H9 (cell line): ENCODE data around the gene CTNNB1. TPM values are rescaled to one million over a fixed set of nuclear protein-coding genes. Genes with fewer than 3 reads are reported as not detected.

Experiments
- DNase-seq: peaks from one replicate; pipeline ENCODE4 v3.0.0-alpha.2; 2017
- H2AFZ ChIP-seq: one replicate; pipeline ENCODE4 v1.6.1; 2013; ENCODE audit warnings: mild to moderate bottlenecking, low read length, control low read depth, moderate library complexity
- H2AK5ac ChIP-seq: 2 replicates; pipeline ENCODE4 v1.6.1; 2013; ENCODE audit warnings: low read length, control low read depth, mixed read lengths; ENCODE audit not compliant: insufficient read length
- H2BK120ac ChIP-seq: one replicate; pipeline ENCODE4 v1.6.1; 2013; ENCODE audit warnings: low read depth, mild to moderate bottlenecking, low read length, control low read depth, inconsistent platforms; ENCODE audit not compliant: poor library complexity, severe bottlenecking
- H2BK12ac ChIP-seq: 2 replicates; pipeline ENCODE4 v1.6.1; 2013; ENCODE audit warnings: low read length, control low read depth, mixed read lengths, low read depth; ENCODE audit not compliant: insufficient read length
- H2BK15ac ChIP-seq: 2 replicates; pipeline ENCODE4 v1.6.1; 2013; ENCODE audit warnings: low read depth, low read length, control low read depth
- H2BK20ac ChIP-seq: one replicate; pipeline ENCODE4 v1.6.1; 2013; ENCODE audit warnings: low read depth, mild to moderate bottlenecking, low read length, control low read depth, inconsistent platforms; ENCODE audit not compliant: poor library complexity, severe bottlenecking
- H2BK5ac ChIP-seq: 2 replicates; pipeline ENCODE4 v1.6.1; 2013; ENCODE audit warnings: low read length, control low read depth, mixed read lengths; ENCODE audit not compliant: insufficient read length
- H3K14ac ChIP-seq: 2 replicates; pipeline ENCODE4 v1.6.1; 2013; ENCODE audit warnings: low read length, control low read depth; ENCODE audit not compliant: insufficient read depth
- H3K18ac ChIP-seq: 2 replicates; pipeline ENCODE4 v1.6.1; 2013; ENCODE audit warnings: low read depth, mild to moderate bottlenecking, mixed read lengths, low read length, control low read depth; ENCODE audit not compliant: insufficient read length
- H3K23ac ChIP-seq: 2 replicates; pipeline ENCODE4 v1.6.1; 2013; ENCODE audit warnings: low read length, control low read depth, mixed read lengths, low read depth; ENCODE audit not compliant: insufficient read length
- H3K23me2 ChIP-seq: 2 replicates; pipeline ENCODE4 v1.6.1; 2013; ENCODE audit warnings: low read depth, mild to moderate bottlenecking, mixed read lengths, low read length, control low read depth; ENCODE audit not compliant: insufficient read length, poor library complexity, severe bottlenecking
- H3K27ac ChIP-seq: 2 replicates; pipeline ENCODE4 v1.5.1; 2013; ENCODE audit warnings: low read length, control low read depth, mixed read lengths, low read depth; ENCODE audit not compliant: insufficient read length
- H3K27me3 ChIP-seq: 2 replicates; pipeline ENCODE4 v1.6.1; 2013; ENCODE audit warnings: low read length, control low read depth, inconsistent platforms; ENCODE audit not compliant: insufficient read depth
- H3K4ac ChIP-seq: 2 replicates; pipeline ENCODE4 v1.6.1; 2013; ENCODE audit warnings: low read depth, mild to moderate bottlenecking, control low read depth, inconsistent platforms, low read length, moderate library complexity
- H3K4me1 ChIP-seq: 2 replicates; pipeline ENCODE4 v1.6.1; 2013; ENCODE audit warnings: low read length, control low read depth, inconsistent platforms; ENCODE audit not compliant: insufficient read depth
- H3K4me2 ChIP-seq: 2 replicates; pipeline ENCODE4 v1.6.1; 2013; ENCODE audit warnings: low read length, control low read depth, mixed read lengths; ENCODE audit not compliant: insufficient read length, insufficient read depth
- H3K56ac ChIP-seq: 2 replicates; pipeline ENCODE4 v1.6.1; 2013; ENCODE audit warnings: low read depth, mild to moderate bottlenecking, mixed read lengths, low read length, control low read depth; ENCODE audit not compliant: insufficient read length
- H3K79me1 ChIP-seq: 2 replicates; pipeline ENCODE4 v1.6.1; 2013; ENCODE audit warnings: low read depth, mild to moderate bottlenecking, moderate library complexity, low read length, control low read depth, inconsistent platforms; ENCODE audit not compliant: insufficient read depth, poor library complexity, severe bottlenecking
- H3K79me2 ChIP-seq: 2 replicates; pipeline ENCODE4 v1.6.1; 2013; ENCODE audit warnings: low read length, control low read depth, inconsistent platforms; ENCODE audit not compliant: insufficient read depth
- H3K9ac ChIP-seq: 2 replicates; pipeline ENCODE4 v1.6.1; 2013; ENCODE audit warnings: low read length, control low read depth, mixed read lengths; ENCODE audit not compliant: insufficient read length; ENCODE audit errors: extremely low read depth
- H3K9me3 ChIP-seq: one replicate; pipeline ENCODE4 v1.6.1; 2013; ENCODE audit warnings: low read depth, low read length, inconsistent platforms; ENCODE audit not compliant: control insufficient read depth
- H3T11ph ChIP-seq: one replicate; pipeline ENCODE4 v1.6.1; 2013; ENCODE audit warnings: mild to moderate bottlenecking, low read length, control low read depth, inconsistent platforms
- H4K20me1 ChIP-seq: one replicate; pipeline ENCODE4 v1.6.1; 2013; ENCODE audit not compliant: control insufficient read depth, insufficient read length, insufficient read depth
- H4K5ac ChIP-seq: 2 replicates; pipeline ENCODE4 v1.6.1; 2013; ENCODE audit warnings: low read depth, mild to moderate bottlenecking, mixed read lengths, low read length, control low read depth; ENCODE audit not compliant: insufficient read length
- H4K8ac ChIP-seq: replicated peaks from 2 replicates; pipeline ENCODE4 v1.6.1; 2013; ENCODE audit warnings: low read length, control low read depth, mixed read lengths, low read depth; ENCODE audit not compliant: insufficient read length
- H4K91ac ChIP-seq: 2 replicates; pipeline ENCODE4 v1.6.1; 2013; ENCODE audit warnings: low read depth, mild to moderate bottlenecking, moderate library complexity, mixed read lengths, low read length, control low read depth; ENCODE audit not compliant: insufficient read length
- H3K27ac Mint-ChIP-seq, 3 experiments: 2 replicates in 2 of 3; 3 replicates in 1 of 3; pipeline ENCODE4 v1.8.0; 2020 to 2021; ENCODE audit warnings: mixed read lengths in 3 of 3, mild to moderate bottlenecking in 1 of 3, moderate library complexity in 1 of 3
- H3K27me3 Mint-ChIP-seq: 2 replicates; pipeline ENCODE4 v1.8.0; 2021; ENCODE audit warnings: low read depth, mild to moderate bottlenecking, moderate library complexity, mixed read lengths
- H3K36me3 Mint-ChIP-seq, 3 experiments: 2 replicates in 2 of 3; 3 replicates in 1 of 3; pipeline ENCODE4 v1.8.0; 2020 to 2021; ENCODE audit warnings: low read depth in 3 of 3, mixed read lengths in 3 of 3; ENCODE audit not compliant: insufficient read depth in 1 of 3
- H3K4me1 Mint-ChIP-seq, 2 experiments: 2 replicates each; pipeline ENCODE4 v1.8.0; 2020; ENCODE audit warnings: mixed read lengths in 2 of 2
- H3K4me3 Mint-ChIP-seq, 2 experiments: 2 replicates in 1 of 2; 3 replicates in 1 of 2; pipeline ENCODE4 v1.8.0; 2020 to 2021; ENCODE audit warnings: mild to moderate bottlenecking in 2 of 2, mixed read lengths in 2 of 2, moderate library complexity in 1 of 2
- H3K9me3 Mint-ChIP-seq, 2 experiments: 2 replicates in 1 of 2; 3 replicates in 1 of 2; pipeline ENCODE4 v1.8.0; 2020; ENCODE audit warnings: mild to moderate bottlenecking in 2 of 2, mixed read lengths in 2 of 2, moderate library complexity in 1 of 2
- WGBS: extraction: QIAGEN DNeasy Blood & Tissue Kit; methylation state at CpG from one replicate; pipeline ENCODE4 v1.1.7; 2013; ENCODE audit warnings: missing lambda C conversion rate, low lambda C conversion rate, mixed read lengths; ENCODE audit not compliant: insufficient read length; ENCODE audit errors: extremely low coverage; 5-methylcytosine and 5-hydroxymethylcytosine counted together
- total RNA-seq: library from RNA; stranded (reverse); gene quantifications from 2 replicates; pipeline ENCODE4 v1.2.1, GENCODE V29; 2021
- TF ChIP-seq, protein P1 (sequence below): fragments of 200-600 bp; sonication (generic); conservative IDR thresholded peaks from 3 replicates; pipeline ENCODE4 v1.8.0; 2021; ENCODE audit warnings: antibody characterized with exemption, mild to moderate bottlenecking

Gene CTNNB1
- total RNA-seq, 1 experiment from 2014 or later, result 500 TPM

DNA sequence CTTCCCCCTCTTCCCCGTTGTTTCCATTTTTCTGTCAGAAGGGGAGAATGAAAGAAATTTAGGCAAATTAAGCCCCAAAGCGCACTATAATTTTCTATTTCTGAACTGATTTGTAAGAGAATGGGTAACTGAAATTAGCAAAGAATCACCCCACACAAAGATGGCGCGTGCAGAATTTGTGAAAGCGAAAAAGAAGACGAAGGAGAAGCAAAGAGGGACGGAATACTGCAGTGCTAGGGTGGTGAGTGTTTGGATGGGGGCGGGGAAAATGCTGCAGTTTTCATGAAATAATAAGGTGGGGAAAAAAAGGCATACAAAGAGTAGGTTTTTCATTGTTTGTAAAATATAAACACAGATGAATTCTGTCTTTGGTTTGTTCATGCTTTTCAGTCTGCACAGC, 4.6 kb upstream of the CTNNB1 start:
- Histone ChIP-seq H2BK15ac (no peak overlapping the region), H4K8ac (no peak overlapping the region), H2BK120ac (no peak overlapping the region), H3K4me1 (peaks cover 3% of the 10 kb centered on the region; the same call in 1 of the 2 replicates), H3K56ac (no peak overlapping the region), H3K27me3 (no peaks in the 10 kb centered on the region), H4K5ac (no peak overlapping the region), H2AFZ (no peak overlapping the region), H3K23me2 (peaks cover 9% of the 10 kb centered on the region), H3K23ac (no peak overlapping the region), H3K27ac (no peak overlapping the region), H3K18ac (no peak overlapping the region), H2AK5ac (no peak overlapping the region), H3K4ac (no peak overlapping the region), H3K14ac (no peak overlapping the region), H3K4me2 (no peak overlapping the region), H2BK12ac (no peak overlapping the region), H2BK20ac (no peak overlapping the region), H3K9me3 (no peaks in the 10 kb centered on the region), H3K79me1 (no peaks in the 10 kb centered on the region), H4K91ac (no peak overlapping the region), H3T11ph (no peak overlapping the region), H2BK5ac (no peak overlapping the region), H3K79me2 (no peaks in the 10 kb centered on the region), H4K20me1 (no peaks in the 10 kb centered on the region), H3K9ac (no peak overlapping the region)
- no peaks in the 10 kb centered on the region for H3K9me3 Mint-ChIP-seq
- H3K27ac Mint-ChIP-seq, result no peak overlapping the region
- no peaks in the 10 kb centered on the region for H3K36me3 Mint-ChIP-seq
- TF ChIP-seq, protein P1, sequence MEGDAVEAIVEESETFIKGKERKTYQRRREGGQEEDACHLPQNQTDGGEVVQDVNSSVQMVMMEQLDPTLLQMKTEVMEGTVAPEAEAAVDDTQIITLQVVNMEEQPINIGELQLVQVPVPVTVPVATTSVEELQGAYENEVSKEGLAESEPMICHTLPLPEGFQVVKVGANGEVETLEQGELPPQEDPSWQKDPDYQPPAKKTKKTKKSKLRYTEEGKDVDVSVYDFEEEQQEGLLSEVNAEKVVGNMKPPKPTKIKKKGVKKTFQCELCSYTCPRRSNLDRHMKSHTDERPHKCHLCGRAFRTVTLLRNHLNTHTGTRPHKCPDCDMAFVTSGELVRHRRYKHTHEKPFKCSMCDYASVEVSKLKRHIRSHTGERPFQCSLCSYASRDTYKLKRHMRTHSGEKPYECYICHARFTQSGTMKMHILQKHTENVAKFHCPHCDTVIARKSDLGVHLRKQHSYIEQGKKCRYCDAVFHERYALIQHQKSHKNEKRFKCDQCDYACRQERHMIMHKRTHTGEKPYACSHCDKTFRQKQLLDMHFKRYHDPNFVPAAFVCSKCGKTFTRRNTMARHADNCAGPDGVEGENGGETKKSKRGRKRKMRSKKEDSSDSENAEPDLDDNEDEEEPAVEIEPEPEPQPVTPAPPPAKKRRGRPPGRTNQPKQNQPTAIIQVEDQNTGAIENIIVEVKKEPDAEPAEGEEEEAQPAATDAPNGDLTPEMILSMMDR, result no peak
- H3K27me3 Mint-ChIP-seq, result no peaks in the 10 kb centered on the region; the same call in 1 of the 2 replicates
- peaks cover 5 to 6% of the 10 kb centered on the region in 2 experiments; a peak in 3 of 4 replicates for H3K4me1 Mint-ChIP-seq
- WGBS, result no CpG with 5 or more reads among the region's 8 CpGs
- no peak for DNase-seq
- H3K4me3 Mint-ChIP-seq, result no peak overlapping the region
